Trophoblast cell (in vitro differentiated cells and primary cell): ENCODE measurements around the gene NADK.

Experiments used
- DNase-seq, 2 donors: peaks; one replicate each; pipeline ENCODE4 v3.0.0-alpha.2; 2016
- H2AFZ ChIP-seq: 2 replicates; pipeline ENCODE4 v1.6.1; 2013; ENCODE audit warnings: low read length, moderate library complexity, mild to moderate bottlenecking; ENCODE audit not compliant: insufficient read depth, poor library complexity
- H2AK5ac ChIP-seq: 2 replicates; pipeline ENCODE4 v1.6.1; 2013; ENCODE audit warnings: mild to moderate bottlenecking, low read length
- H2BK120ac ChIP-seq: 2 replicates; pipeline ENCODE4 v1.6.1; 2013; ENCODE audit warnings: low read length, mild to moderate bottlenecking, moderate library complexity; ENCODE audit not compliant: insufficient read depth, poor library complexity
- H2BK12ac ChIP-seq: 2 replicates; pipeline ENCODE4 v1.6.1; 2013; ENCODE audit warnings: mild to moderate bottlenecking, low read length, moderate library complexity
- H2BK5ac ChIP-seq: 2 replicates; pipeline ENCODE4 v1.6.1; 2013; ENCODE audit warnings: low read length, low read depth, moderate library complexity, mild to moderate bottlenecking; ENCODE audit not compliant: poor library complexity
- H3K14ac ChIP-seq: 2 replicates; pipeline ENCODE4 v1.6.1; 2013; ENCODE audit warnings: mild to moderate bottlenecking, low read length
- H3K18ac ChIP-seq: 2 replicates; pipeline ENCODE4 v1.6.1; 2013; ENCODE audit warnings: mild to moderate bottlenecking, low read length
- H3K23ac ChIP-seq: 2 replicates; pipeline ENCODE4 v1.6.1; 2013; ENCODE audit warnings: low read length
- H3K27ac ChIP-seq: 2 replicates; pipeline ENCODE4 v1.5.1; 2013; ENCODE audit warnings: low read depth, mild to moderate bottlenecking, inconsistent platforms, low read length, moderate library complexity
- H3K27me3 ChIP-seq: 2 replicates; pipeline ENCODE4 v1.6.1; 2013; ENCODE audit warnings: inconsistent platforms, mild to moderate bottlenecking, low read length, moderate library complexity; ENCODE audit not compliant: insufficient read depth
- H3K36me3 ChIP-seq, 2 experiments: 1 replicate in 1 of 2; 2 replicates in 1 of 2; pipeline ENCODE4 v1.6.1; 2013; ENCODE audit warnings: low read length in 2 of 2, mild to moderate bottlenecking in 2 of 2, moderate library complexity in 1 of 2; ENCODE audit not compliant: insufficient read depth in 2 of 2, control insufficient read depth in 1 of 2
- H3K4ac ChIP-seq: 2 replicates; pipeline ENCODE4 v1.6.1; 2013; ENCODE audit warnings: low read depth, mild to moderate bottlenecking, low read length, moderate library complexity
- H3K4me1 ChIP-seq, 2 experiments: 1 replicate in 1 of 2; 2 replicates in 1 of 2; pipeline ENCODE4 v1.6.1; 2013; ENCODE audit warnings: low read length in 2 of 2, mild to moderate bottlenecking in 2 of 2, moderate library complexity in 1 of 2; ENCODE audit not compliant: insufficient read depth in 2 of 2, control insufficient read depth in 1 of 2
- H3K4me2 ChIP-seq: 2 replicates; pipeline ENCODE4 v1.6.1; 2013; ENCODE audit warnings: inconsistent platforms, mild to moderate bottlenecking, low read length, moderate library complexity
- H3K4me3 ChIP-seq: 2 replicates; pipeline ENCODE4 v1.5.1; 2013; ENCODE audit warnings: mild to moderate bottlenecking, low read depth, low read length, inconsistent platforms
- H3K79me1 ChIP-seq: one replicate; pipeline ENCODE4 v1.6.1; 2013; ENCODE audit warnings: low read length
- H3K79me2 ChIP-seq: 2 replicates; pipeline ENCODE4 v1.6.1; 2013; ENCODE audit warnings: low read length, mild to moderate bottlenecking; ENCODE audit not compliant: control insufficient read depth, insufficient read depth, poor library complexity
- H3K9ac ChIP-seq: 2 replicates; pipeline ENCODE4 v1.6.1; 2013; ENCODE audit warnings: mild to moderate bottlenecking, low read length
- H3K9me3 ChIP-seq: 2 replicates; pipeline ENCODE4 v1.6.1; 2013; ENCODE audit warnings: low read depth, mild to moderate bottlenecking, control low read depth, inconsistent platforms, low read length; ENCODE audit not compliant: insufficient read depth
- H4K12ac ChIP-seq: 2 replicates; pipeline ENCODE4 v1.6.1; 2013; ENCODE audit warnings: low read depth, mild to moderate bottlenecking, low read length, moderate library complexity
- H4K8ac ChIP-seq: 2 replicates; pipeline ENCODE4 v1.6.1; 2013; ENCODE audit warnings: low read depth, mild to moderate bottlenecking, low read length, moderate library complexity
- H4K91ac ChIP-seq: one replicate; pipeline ENCODE4 v1.6.1; 2013; ENCODE audit warnings: low read depth, mild to moderate bottlenecking, low read length, moderate library complexity
- WGBS: extraction: QIAGEN DNeasy Blood & Tissue Kit; methylation state at CpG from one replicate; pipeline ENCODE4 v1.1.7; 2013; ENCODE audit warnings: missing lambda C conversion rate; ENCODE audit not compliant: insufficient read length, insufficient coverage; ENCODE audit errors: extremely low coverage; 5-methylcytosine and 5-hydroxymethylcytosine counted together

The NADK gene

GRCh38 chr1:1754051-1754815 is 24.0 kb downstream of the NADK start:
- peaks cover 3 to 4% of the 10 kb centered on the region in 2 experiments for H3K4me1 ChIP-seq
- no peak overlapping the region for H2BK120ac ChIP-seq
- no peak overlapping the region for H3K14ac ChIP-seq
- no peak overlapping the region for H3K4me3 ChIP-seq
- H3K27me3 ChIP-seq = no peaks in the 10 kb centered on the region
- no peak for DNase-seq
- peaks cover 3% of the 10 kb centered on the region for H3K79me2 ChIP-seq
- no peak overlapping the region for H3K4ac ChIP-seq
- no CpG with 5 or more reads among the region's 49 CpGs for WGBS
- H3K27ac ChIP-seq = no peak overlapping the region
- no peak overlapping the region for H2BK12ac ChIP-seq
- no peak overlapping the region for H3K18ac ChIP-seq
- H3K36me3 ChIP-seq = peaks cover 58 to 69% of the 10 kb centered on the region in 2 experiments
- no peak overlapping the region for H2BK5ac ChIP-seq
- no peak overlapping the region for H3K23ac ChIP-seq
- no peak overlapping the region for H4K12ac ChIP-seq
- no peak overlapping the region for H2AFZ ChIP-seq
- peaks cover 2% of the 10 kb centered on the region for H3K9me3 ChIP-seq
- H4K91ac ChIP-seq = no peak overlapping the region
- no peak overlapping the region for H2AK5ac ChIP-seq
- no peak overlapping the region for H3K4me2 ChIP-seq
- no peak overlapping the region for H3K9ac ChIP-seq
- H3K79me1 ChIP-seq = peaks cover 4% of the 10 kb centered on the region
- H4K8ac ChIP-seq = no peak overlapping the region

GRCh38 chr1:1753607-1754005 is 24.7 kb downstream of the NADK start:
- H3K27me3 ChIP-seq = no peaks in the 10 kb centered on the region

GRCh38 chr1:1752636-1753606 is 25.3 kb downstream of the NADK start:
- Histone ChIP-seq H3K79me1 (no peaks in the 10 kb centered on the region), H3K79me2 (no peaks in the 10 kb centered on the region), H3K9ac (no peak overlapping the region), H3K27me3 (no peaks in the 10 kb centered on the region), H3K18ac (no peak overlapping the region), H3K23ac (no peak overlapping the region), H3K14ac (no peak overlapping the region), H3K4me2 (no peak overlapping the region), H3K4me3 (no peak overlapping the region), H4K91ac (no peak overlapping the region), H2BK5ac (no peak overlapping the region), H3K36me3 (peaks cover 53 to 57% of the 10 kb centered on the region in 2 experiments), H3K9me3 (no peaks in the 10 kb centered on the region), H2BK12ac (no peak overlapping the region), H2AFZ (no peak overlapping the region), H2AK5ac (no peak overlapping the region), H2BK120ac (no peak overlapping the region), H4K8ac (no peak overlapping the region), H3K27ac (no peak overlapping the region), H4K12ac (no peak overlapping the region), H3K4me1 (no peaks in the 10 kb centered on the region), H3K4ac (no peak overlapping the region)
- DNase-seq = no peak
- WGBS = no CpG with 5 or more reads among the region's 37 CpGs

More at GRCh38 chr1:1753607-1754005, 24.7 kb downstream of the NADK start:
- Histone ChIP-seq H3K4me3 (no peak overlapping the region), H4K8ac (no peak overlapping the region), H4K12ac (no peak overlapping the region), H3K27ac (no peak overlapping the region), H2BK5ac (no peak overlapping the region), H3K9ac (no peak overlapping the region), H4K91ac (no peak overlapping the region), H3K14ac (no peak overlapping the region), H3K4me2 (no peak overlapping the region), H2AK5ac (no peak overlapping the region), H3K79me2 (peaks cover 3% of the 10 kb centered on the region), H3K4me1 (peaks cover 2 to 3% of the 10 kb centered on the region in 2 experiments), H2BK120ac (no peak overlapping the region), H3K23ac (no peak overlapping the region), H3K4ac (no peak overlapping the region), H3K79me1 (peaks cover 4% of the 10 kb centered on the region), H2BK12ac (no peak overlapping the region), H3K36me3 (peaks cover 58 to 63% of the 10 kb centered on the region in 2 experiments), H2AFZ (no peak overlapping the region), H3K18ac (no peak overlapping the region), H3K9me3 (no peaks in the 10 kb centered on the region)
- DNase-seq = no peak
- no CpG with 5 or more reads among the region's 16 CpGs for WGBS

GRCh38 chr1:1752190-1752589 is 26.1 kb downstream of the NADK start:
- H3K36me3 ChIP-seq = peaks cover 47 to 50% of the 10 kb centered on the region in 2 experiments
- no peak overlapping the region for H4K91ac ChIP-seq
- H3K23ac ChIP-seq = no peak overlapping the region
- H2BK120ac ChIP-seq = no peak overlapping the region
- no peak overlapping the region for H2BK12ac ChIP-seq
- no peaks in the 10 kb centered on the region for H3K79me2 ChIP-seq
- H2AFZ ChIP-seq = no peak overlapping the region
- no peak overlapping the region for H3K9ac ChIP-seq
- H4K12ac ChIP-seq = no peak overlapping the region
- H3K14ac ChIP-seq = no peak overlapping the region
- H3K9me3 ChIP-seq = no peaks in the 10 kb centered on the region
- H2BK5ac ChIP-seq = no peak overlapping the region
- no peaks in the 10 kb centered on the region for H3K79me1 ChIP-seq
- H3K4me3 ChIP-seq = no peak overlapping the region
- H3K4me1 ChIP-seq = no peaks in the 10 kb centered on the region
- no peak overlapping the region for H3K18ac ChIP-seq
- no peak overlapping the region for H4K8ac ChIP-seq
- H2AK5ac ChIP-seq = no peak overlapping the region
- no peak overlapping the region for H3K4ac ChIP-seq
- DNase-seq = no peak
- H3K27ac ChIP-seq = no peak overlapping the region
- no CpG with 5 or more reads among the region's 11 CpGs for WGBS
- H3K27me3 ChIP-seq = no peaks in the 10 kb centered on the region
- H3K4me2 ChIP-seq = no peak overlapping the region
